H9 (cell line): ENCODE measurements around the gene CHST13. TPM values are rescaled to one million over a fixed set of nuclear protein-coding genes. Genes with fewer than 3 reads are reported as not detected.

Experiments used
- DNase-seq: peaks from one replicate; pipeline ENCODE4 v3.0.0-alpha.2; 2017
- H2AFZ ChIP-seq: one replicate; pipeline ENCODE4 v1.6.1; 2013; ENCODE audit warnings: mild to moderate bottlenecking, low read length, control low read depth, moderate library complexity
- H2AK5ac ChIP-seq: 2 replicates; pipeline ENCODE4 v1.6.1; 2013; ENCODE audit warnings: low read length, control low read depth, mixed read lengths; ENCODE audit not compliant: insufficient read length
- H2BK120ac ChIP-seq: one replicate; pipeline ENCODE4 v1.6.1; 2013; ENCODE audit warnings: low read depth, mild to moderate bottlenecking, low read length, control low read depth, inconsistent platforms; ENCODE audit not compliant: poor library complexity, severe bottlenecking
- H2BK12ac ChIP-seq: 2 replicates; pipeline ENCODE4 v1.6.1; 2013; ENCODE audit warnings: low read length, control low read depth, mixed read lengths, low read depth; ENCODE audit not compliant: insufficient read length
- H2BK15ac ChIP-seq: 2 replicates; pipeline ENCODE4 v1.6.1; 2013; ENCODE audit warnings: low read depth, low read length, control low read depth
- H2BK20ac ChIP-seq: one replicate; pipeline ENCODE4 v1.6.1; 2013; ENCODE audit warnings: low read depth, mild to moderate bottlenecking, low read length, control low read depth, inconsistent platforms; ENCODE audit not compliant: poor library complexity, severe bottlenecking
- H2BK5ac ChIP-seq: 2 replicates; pipeline ENCODE4 v1.6.1; 2013; ENCODE audit warnings: low read length, control low read depth, mixed read lengths; ENCODE audit not compliant: insufficient read length
- H3K14ac ChIP-seq: 2 replicates; pipeline ENCODE4 v1.6.1; 2013; ENCODE audit warnings: low read length, control low read depth; ENCODE audit not compliant: insufficient read depth
- H3K18ac ChIP-seq: 2 replicates; pipeline ENCODE4 v1.6.1; 2013; ENCODE audit warnings: low read depth, mild to moderate bottlenecking, mixed read lengths, low read length, control low read depth; ENCODE audit not compliant: insufficient read length
- H3K23ac ChIP-seq: 2 replicates; pipeline ENCODE4 v1.6.1; 2013; ENCODE audit warnings: low read length, control low read depth, mixed read lengths, low read depth; ENCODE audit not compliant: insufficient read length
- H3K23me2 ChIP-seq: 2 replicates; pipeline ENCODE4 v1.6.1; 2013; ENCODE audit warnings: low read depth, mild to moderate bottlenecking, mixed read lengths, low read length, control low read depth; ENCODE audit not compliant: insufficient read length, poor library complexity, severe bottlenecking
- H3K27ac ChIP-seq: 2 replicates; pipeline ENCODE4 v1.5.1; 2013; ENCODE audit warnings: low read length, control low read depth, mixed read lengths, low read depth; ENCODE audit not compliant: insufficient read length
- H3K27me3 ChIP-seq: 2 replicates; pipeline ENCODE4 v1.6.1; 2013; ENCODE audit warnings: low read length, control low read depth, inconsistent platforms; ENCODE audit not compliant: insufficient read depth
- H3K4ac ChIP-seq: 2 replicates; pipeline ENCODE4 v1.6.1; 2013; ENCODE audit warnings: low read depth, mild to moderate bottlenecking, control low read depth, inconsistent platforms, low read length, moderate library complexity
- H3K4me1 ChIP-seq: 2 replicates; pipeline ENCODE4 v1.6.1; 2013; ENCODE audit warnings: low read length, control low read depth, inconsistent platforms; ENCODE audit not compliant: insufficient read depth
- H3K4me2 ChIP-seq: 2 replicates; pipeline ENCODE4 v1.6.1; 2013; ENCODE audit warnings: low read length, control low read depth, mixed read lengths; ENCODE audit not compliant: insufficient read length, insufficient read depth
- H3K56ac ChIP-seq: 2 replicates; pipeline ENCODE4 v1.6.1; 2013; ENCODE audit warnings: low read depth, mild to moderate bottlenecking, mixed read lengths, low read length, control low read depth; ENCODE audit not compliant: insufficient read length
- H3K79me1 ChIP-seq: 2 replicates; pipeline ENCODE4 v1.6.1; 2013; ENCODE audit warnings: low read depth, mild to moderate bottlenecking, moderate library complexity, low read length, control low read depth, inconsistent platforms; ENCODE audit not compliant: insufficient read depth, poor library complexity, severe bottlenecking
- H3K79me2 ChIP-seq: 2 replicates; pipeline ENCODE4 v1.6.1; 2013; ENCODE audit warnings: low read length, control low read depth, inconsistent platforms; ENCODE audit not compliant: insufficient read depth
- H3K9ac ChIP-seq: 2 replicates; pipeline ENCODE4 v1.6.1; 2013; ENCODE audit warnings: low read length, control low read depth, mixed read lengths; ENCODE audit not compliant: insufficient read length; ENCODE audit errors: extremely low read depth
- H3K9me3 ChIP-seq: one replicate; pipeline ENCODE4 v1.6.1; 2013; ENCODE audit warnings: low read depth, low read length, inconsistent platforms; ENCODE audit not compliant: control insufficient read depth
- H3T11ph ChIP-seq: one replicate; pipeline ENCODE4 v1.6.1; 2013; ENCODE audit warnings: mild to moderate bottlenecking, low read length, control low read depth, inconsistent platforms
- H4K20me1 ChIP-seq: one replicate; pipeline ENCODE4 v1.6.1; 2013; ENCODE audit not compliant: control insufficient read depth, insufficient read length, insufficient read depth
- H4K5ac ChIP-seq: 2 replicates; pipeline ENCODE4 v1.6.1; 2013; ENCODE audit warnings: low read depth, mild to moderate bottlenecking, mixed read lengths, low read length, control low read depth; ENCODE audit not compliant: insufficient read length
- H4K8ac ChIP-seq: replicated peaks from 2 replicates; pipeline ENCODE4 v1.6.1; 2013; ENCODE audit warnings: low read length, control low read depth, mixed read lengths, low read depth; ENCODE audit not compliant: insufficient read length
- H4K91ac ChIP-seq: 2 replicates; pipeline ENCODE4 v1.6.1; 2013; ENCODE audit warnings: low read depth, mild to moderate bottlenecking, moderate library complexity, mixed read lengths, low read length, control low read depth; ENCODE audit not compliant: insufficient read length
- H3K27ac Mint-ChIP-seq, 3 experiments: 2 replicates in 2 of 3; 3 replicates in 1 of 3; pipeline ENCODE4 v1.8.0; 2020 to 2021; ENCODE audit warnings: mixed read lengths in 3 of 3, mild to moderate bottlenecking in 1 of 3, moderate library complexity in 1 of 3
- H3K27me3 Mint-ChIP-seq: 2 replicates; pipeline ENCODE4 v1.8.0; 2021; ENCODE audit warnings: low read depth, mild to moderate bottlenecking, moderate library complexity, mixed read lengths
- H3K36me3 Mint-ChIP-seq, 3 experiments: 2 replicates in 2 of 3; 3 replicates in 1 of 3; pipeline ENCODE4 v1.8.0; 2020 to 2021; ENCODE audit warnings: low read depth in 3 of 3, mixed read lengths in 3 of 3; ENCODE audit not compliant: insufficient read depth in 1 of 3
- H3K4me1 Mint-ChIP-seq, 2 experiments: 2 replicates each; pipeline ENCODE4 v1.8.0; 2020; ENCODE audit warnings: mixed read lengths in 2 of 2
- H3K4me3 Mint-ChIP-seq, 2 experiments: 2 replicates in 1 of 2; 3 replicates in 1 of 2; pipeline ENCODE4 v1.8.0; 2020 to 2021; ENCODE audit warnings: mild to moderate bottlenecking in 2 of 2, mixed read lengths in 2 of 2, moderate library complexity in 1 of 2
- H3K9me3 Mint-ChIP-seq, 2 experiments: 2 replicates in 1 of 2; 3 replicates in 1 of 2; pipeline ENCODE4 v1.8.0; 2020; ENCODE audit warnings: mild to moderate bottlenecking in 2 of 2, mixed read lengths in 2 of 2, moderate library complexity in 1 of 2
- WGBS: extraction: QIAGEN DNeasy Blood & Tissue Kit; methylation state at CpG from one replicate; pipeline ENCODE4 v1.1.7; 2013; ENCODE audit warnings: missing lambda C conversion rate, low lambda C conversion rate, mixed read lengths; ENCODE audit not compliant: insufficient read length; ENCODE audit errors: extremely low coverage; 5-methylcytosine and 5-hydroxymethylcytosine counted together
- total RNA-seq: library from RNA; stranded (reverse); gene quantifications from 2 replicates; pipeline ENCODE4 v1.2.1, GENCODE V29; 2021
- TF ChIP-seq, protein P1 (sequence below): fragments of 200-600 bp; sonication (generic); conservative IDR thresholded peaks from 3 replicates; pipeline ENCODE4 v1.8.0; 2021; ENCODE audit warnings: antibody characterized with exemption, mild to moderate bottlenecking

CHST13 gene
- total RNA-seq, 1 experiment from 2014 or later, result 0.85 TPM

GRCh38 chr3:126539558-126540250, 15.7 kb downstream of the CHST13 start:
- Histone ChIP-seq H3T11ph (no peak overlapping the region), H3K9ac (no peak overlapping the region), H3K56ac (peak overlapping the region; percentile 55), H4K8ac (peak overlapping the region; percentile 90), H2BK5ac (peak overlapping the region; percentile 9), H4K20me1 (peaks cover 3% of the 10 kb centered on the region), H2BK20ac (no peak overlapping the region), H3K23ac (no peak overlapping the region), H3K79me2 (no peaks in the 10 kb centered on the region), H3K27me3 (no peaks in the 10 kb centered on the region), H2AK5ac (no peak overlapping the region), H3K14ac (no peak overlapping the region), H3K4me2 (no peak overlapping the region), H3K4me1 (no peaks in the 10 kb centered on the region), H3K4ac (no peak overlapping the region), H3K27ac (no peak overlapping the region), H2BK120ac (no peak overlapping the region), H3K79me1 (no peaks in the 10 kb centered on the region), H2AFZ (no peak overlapping the region), H3K23me2 (no peaks in the 10 kb centered on the region), H2BK15ac (no peak overlapping the region), H2BK12ac (no peak overlapping the region), H4K5ac (no peak overlapping the region), H3K18ac (peak overlapping the region; percentile 47), H4K91ac (no peak overlapping the region), H3K9me3 (no peaks in the 10 kb centered on the region)
- Mint-ChIP-seq H3K9me3 (no peaks in the 10 kb centered on the region), H3K27me3 (peaks cover 4% of the 10 kb centered on the region; the same call in 1 of the 2 replicates), H3K4me1 (no peaks in the 10 kb centered on the region), H3K4me3 (no peak overlapping the region; a peak in 1 of 5 replicates), H3K27ac (no peak overlapping the region; a peak in 2 of 7 replicates), H3K36me3 (peaks cover 0 to 3% (median 0%) of the 10 kb centered on the region in 3 experiments; a peak in 2 of 7 replicates)
- DNase-seq, result peak; percentile 19
- WGBS, result no CpG with 5 or more reads among the region's 10 CpGs
- TF ChIP-seq, protein P1, sequence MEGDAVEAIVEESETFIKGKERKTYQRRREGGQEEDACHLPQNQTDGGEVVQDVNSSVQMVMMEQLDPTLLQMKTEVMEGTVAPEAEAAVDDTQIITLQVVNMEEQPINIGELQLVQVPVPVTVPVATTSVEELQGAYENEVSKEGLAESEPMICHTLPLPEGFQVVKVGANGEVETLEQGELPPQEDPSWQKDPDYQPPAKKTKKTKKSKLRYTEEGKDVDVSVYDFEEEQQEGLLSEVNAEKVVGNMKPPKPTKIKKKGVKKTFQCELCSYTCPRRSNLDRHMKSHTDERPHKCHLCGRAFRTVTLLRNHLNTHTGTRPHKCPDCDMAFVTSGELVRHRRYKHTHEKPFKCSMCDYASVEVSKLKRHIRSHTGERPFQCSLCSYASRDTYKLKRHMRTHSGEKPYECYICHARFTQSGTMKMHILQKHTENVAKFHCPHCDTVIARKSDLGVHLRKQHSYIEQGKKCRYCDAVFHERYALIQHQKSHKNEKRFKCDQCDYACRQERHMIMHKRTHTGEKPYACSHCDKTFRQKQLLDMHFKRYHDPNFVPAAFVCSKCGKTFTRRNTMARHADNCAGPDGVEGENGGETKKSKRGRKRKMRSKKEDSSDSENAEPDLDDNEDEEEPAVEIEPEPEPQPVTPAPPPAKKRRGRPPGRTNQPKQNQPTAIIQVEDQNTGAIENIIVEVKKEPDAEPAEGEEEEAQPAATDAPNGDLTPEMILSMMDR, result no peak
